ENCODE results near the gene MBTD1. TPM values are rescaled to one million over a fixed set of nuclear protein-coding genes. Genes with fewer than 3 reads are reported as not detected.
A peak's percentile ranks its signal among the peaks of the same experiment; 100 is the strongest.
"Not testable (repeated sequence)": the region's sequence is repeated elsewhere in the genome, so short reads cannot be mapped to it uniquely, and the experiment has no call there.

MBTD1 gene
- total RNA-seq (ENCODE audit: insufficient read depth, low replicate concordance) = 41.9 TPM

DNA sequence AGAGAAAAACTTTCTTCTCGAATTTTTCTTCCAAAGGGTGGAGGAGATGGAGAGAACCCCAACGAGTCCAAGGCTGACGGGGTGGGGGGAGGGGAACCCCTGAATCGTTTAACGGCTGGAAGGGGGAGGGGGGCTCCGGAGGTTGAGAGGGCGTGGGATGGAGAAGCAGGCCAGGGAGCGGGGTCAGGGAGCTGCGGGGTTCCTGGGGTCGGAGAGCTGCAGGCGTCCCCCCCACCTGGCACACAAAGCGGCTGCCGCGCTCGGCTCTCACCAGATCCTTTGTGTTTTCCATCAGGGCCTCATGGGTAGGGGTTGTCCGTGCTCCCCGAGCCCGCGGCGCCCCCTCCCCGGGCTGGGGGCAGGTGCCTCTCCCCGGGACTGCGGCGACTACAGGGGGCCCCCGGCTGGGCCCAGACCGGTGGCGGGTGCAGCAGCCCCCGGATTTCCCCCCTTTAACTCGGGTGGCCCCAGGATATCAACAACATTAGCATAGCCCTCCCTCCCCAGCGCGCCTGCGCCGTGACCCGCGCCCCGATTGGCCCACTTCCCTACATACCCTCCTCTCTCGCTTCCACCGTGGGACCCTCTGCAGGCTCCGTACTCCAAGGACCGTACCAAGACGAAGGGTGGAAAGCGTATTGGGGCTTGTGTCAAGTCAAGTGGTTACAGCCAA lies at the start of gene MBTD1:
MBTD1 (minus strand) TSS at position 486 of the 673 bp plus-strand sequence. CDS start 34,888 bp downstream, outside the sequence.
- DNase-seq (ENCODE audit: low spot score) = peak; percentile 99

DNA sequence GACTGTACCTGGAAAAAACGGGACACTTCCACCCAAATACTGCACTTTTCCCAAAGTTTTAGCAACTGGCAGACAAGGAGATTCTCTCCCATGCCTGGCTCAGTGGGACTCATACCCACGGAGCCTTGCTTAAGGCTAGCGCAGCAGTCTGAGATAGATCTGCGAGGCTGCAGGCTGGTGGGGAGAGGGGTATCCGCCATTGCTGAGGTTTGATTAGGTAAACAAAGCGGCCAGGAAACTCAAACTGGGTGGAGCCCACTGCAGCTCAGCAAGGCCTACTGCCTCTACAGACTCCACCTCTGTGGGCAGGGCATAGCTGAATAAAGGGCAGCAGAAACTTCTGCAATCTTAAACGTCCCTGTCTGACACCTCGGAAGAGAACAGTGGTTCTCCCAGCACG lies 45.3 kb upstream of the MBTD1 start:
- no peak for DNase-seq (ENCODE audit: low spot score)

DNA sequence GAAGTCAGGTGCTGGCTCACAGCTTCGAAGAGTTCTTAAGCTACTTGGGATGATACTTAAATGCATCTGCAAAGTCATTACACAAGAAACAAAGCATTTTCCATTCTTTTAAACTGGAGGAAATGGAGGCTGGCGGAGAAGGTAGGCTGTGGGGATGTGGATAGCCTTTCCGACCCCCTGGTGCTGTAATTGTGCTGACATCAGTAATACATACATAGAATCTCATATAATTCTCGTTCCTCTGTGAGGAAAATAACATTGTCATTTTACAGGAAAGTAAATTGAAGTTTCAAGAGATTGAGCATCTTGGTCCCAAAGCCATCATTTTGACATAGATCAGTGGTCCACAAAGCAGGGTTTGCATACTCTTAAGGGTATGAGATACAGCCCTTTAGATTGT lies 40.0 kb upstream of the MBTD1 start:
- no peak for DNase-seq (ENCODE audit: low spot score)

DNA sequence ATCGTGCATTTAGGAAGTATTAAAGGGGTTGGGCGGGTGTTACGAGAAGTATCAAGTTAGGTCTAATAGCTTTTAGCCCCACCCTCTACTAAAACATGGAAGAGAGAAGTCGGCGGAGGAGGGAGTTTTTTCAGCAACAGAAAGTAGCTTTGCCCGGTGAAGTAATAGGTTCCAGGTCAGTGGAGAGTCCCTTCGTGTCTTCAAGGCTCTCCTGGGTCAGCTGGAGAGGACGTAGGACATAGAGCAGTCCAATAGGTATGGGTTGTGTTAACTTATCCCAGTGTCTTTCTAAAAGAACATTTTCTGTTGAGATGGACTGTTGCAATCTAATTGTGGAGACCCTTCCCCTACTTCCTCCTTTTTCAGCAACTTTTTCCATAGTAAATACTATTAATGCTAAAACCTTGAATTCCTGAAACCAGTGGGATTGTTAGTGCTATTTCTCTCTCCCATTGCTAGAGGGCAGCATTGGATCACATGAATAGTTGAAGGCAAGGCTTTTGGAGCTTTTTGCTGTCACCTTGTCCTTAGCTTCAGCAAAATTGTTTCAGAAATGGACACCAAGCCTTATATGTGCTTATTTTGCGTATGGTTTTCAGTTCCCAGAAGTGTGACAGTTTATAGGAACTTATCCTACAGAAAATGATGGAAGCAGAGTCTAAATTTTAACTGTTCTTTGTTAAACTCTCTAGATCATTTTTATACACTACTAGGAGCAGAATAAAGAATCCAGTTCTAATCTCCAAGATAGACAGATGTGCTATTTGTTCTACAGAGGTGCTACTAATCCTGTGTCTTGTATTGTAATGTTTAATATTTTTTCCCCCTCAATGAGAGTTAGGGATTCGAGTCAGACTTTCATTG lies 38.9 kb upstream of the MBTD1 start:
- DNase-seq (ENCODE audit: low spot score) = peak; percentile 40

DNA sequence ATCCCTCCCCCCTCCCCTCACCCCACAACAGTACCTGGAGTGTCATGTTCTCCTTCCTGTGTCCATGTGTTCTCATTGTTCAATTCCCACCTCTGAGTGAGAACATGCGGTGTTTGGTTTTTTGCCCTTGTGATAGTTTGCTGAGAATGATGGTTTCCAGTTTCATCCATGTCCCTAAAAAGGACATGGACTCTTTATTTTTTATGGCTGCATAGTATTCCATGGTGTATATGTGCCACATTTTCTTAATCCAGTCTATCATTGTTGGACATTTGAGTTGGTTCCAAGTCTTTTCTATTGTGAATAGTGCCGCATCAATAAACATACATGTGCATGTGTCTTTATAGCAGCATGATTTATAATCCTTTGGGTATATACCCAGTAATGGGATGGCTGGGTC lies 34.5 kb upstream of the MBTD1 start:
- not testable (repeated sequence) for DNase-seq (ENCODE audit: low spot score)

DNA sequence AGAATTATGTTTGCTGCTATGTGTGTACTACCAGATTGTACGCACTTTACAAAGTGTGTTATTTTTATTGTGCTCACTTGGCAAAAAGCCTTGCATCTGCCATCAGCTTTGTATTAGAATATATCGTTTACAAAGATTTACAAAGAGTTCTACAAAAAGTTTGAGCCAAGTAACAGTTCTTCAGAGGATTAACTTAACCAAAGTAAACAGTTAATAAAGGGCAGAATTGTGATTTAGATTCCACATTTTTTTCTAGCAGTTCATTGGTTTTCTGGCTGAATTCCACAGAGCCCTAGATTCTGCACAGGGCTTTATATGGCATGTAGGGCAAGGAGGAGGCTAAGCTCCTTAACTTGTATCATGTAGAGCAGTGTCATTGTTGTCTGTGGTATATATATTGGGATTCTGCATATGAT lies 29.9 kb upstream of the MBTD1 start:
- DNase-seq (ENCODE audit: low spot score) = peak; percentile 10

DNA sequence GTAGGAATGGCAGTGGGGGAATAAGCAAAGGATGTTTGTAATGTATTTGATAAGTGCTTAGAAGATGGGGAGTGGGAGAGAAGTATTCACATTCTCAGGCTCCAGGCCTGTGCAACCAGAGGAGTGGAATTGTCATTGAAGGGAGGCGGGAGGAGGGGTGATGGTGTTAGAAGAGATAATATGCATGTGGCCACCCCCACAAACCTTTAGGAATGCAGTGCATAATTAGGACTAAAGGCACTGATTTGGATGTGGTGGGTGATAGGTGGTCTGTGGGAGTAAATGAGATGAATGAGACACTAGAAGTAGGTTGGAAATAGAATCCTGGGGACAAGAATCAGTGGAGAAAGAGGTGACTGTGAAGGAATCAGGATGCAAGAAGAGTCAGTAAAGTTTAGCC lies 27.6 kb upstream of the MBTD1 start:
- no peak for DNase-seq (ENCODE audit: low spot score)

DNA sequence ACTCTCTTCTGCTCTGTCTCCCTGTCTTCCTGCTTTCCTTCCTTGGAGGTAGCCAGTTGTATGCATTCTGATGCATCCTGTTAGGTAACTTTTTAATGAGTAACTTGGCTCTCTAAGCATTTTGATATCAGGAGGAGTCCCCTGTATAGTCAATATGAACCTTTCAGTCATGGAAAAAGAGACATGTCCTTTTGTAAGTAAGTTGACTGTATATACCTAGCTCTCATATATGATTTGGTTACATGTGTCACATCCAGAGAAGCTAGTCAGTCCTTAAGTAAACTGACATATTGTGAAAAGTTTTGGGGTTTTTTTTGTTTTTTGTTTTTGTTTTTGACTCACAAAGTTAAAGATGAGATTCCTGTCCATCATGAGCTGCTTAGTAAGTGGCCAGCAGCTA lies 19.3 kb upstream of the MBTD1 start:
- DNase-seq (ENCODE audit: low spot score) = no peak

DNA sequence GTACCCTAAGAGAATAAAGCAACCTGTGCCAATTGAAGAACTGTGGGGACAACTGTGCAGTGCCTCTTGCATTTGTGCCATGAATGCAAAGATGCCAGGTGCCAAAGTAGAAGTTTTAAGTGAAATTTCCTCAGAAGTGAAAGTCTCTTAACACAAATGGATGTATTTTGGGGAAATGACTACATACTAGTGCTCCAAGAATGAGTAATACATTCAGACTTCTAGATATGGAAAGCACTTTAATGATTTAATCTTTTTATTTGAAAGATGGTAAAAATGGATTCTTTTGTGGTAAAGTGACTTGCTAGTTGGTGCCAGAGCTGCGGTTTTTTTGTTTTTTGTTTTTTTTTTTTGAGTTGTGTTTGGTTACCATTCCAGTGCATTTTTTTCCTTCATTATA lies 15.5 kb upstream of the MBTD1 start:
- no peak for DNase-seq (ENCODE audit: low spot score)

DNA sequence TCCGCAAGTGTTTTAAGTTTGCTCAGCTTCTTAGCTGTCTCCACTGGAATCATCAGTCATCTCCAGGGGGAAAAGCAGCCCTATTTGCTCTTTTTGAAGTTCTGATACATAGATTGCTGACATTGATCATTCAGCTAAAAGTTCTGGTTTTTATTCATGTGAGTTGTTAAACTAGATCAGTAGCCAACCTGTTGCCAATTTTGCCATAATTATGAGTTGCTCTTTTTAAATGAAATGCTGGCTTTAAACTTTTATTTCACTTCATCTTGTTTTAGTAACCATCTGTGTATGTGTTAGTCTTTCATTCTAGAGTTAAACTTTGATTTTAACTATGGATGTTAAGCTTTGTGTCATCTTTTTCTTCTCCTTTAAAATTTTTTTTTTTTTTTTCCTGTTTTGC lies 13.0 kb upstream of the MBTD1 start:
- DNase-seq (ENCODE audit: low spot score) = no peak

DNA sequence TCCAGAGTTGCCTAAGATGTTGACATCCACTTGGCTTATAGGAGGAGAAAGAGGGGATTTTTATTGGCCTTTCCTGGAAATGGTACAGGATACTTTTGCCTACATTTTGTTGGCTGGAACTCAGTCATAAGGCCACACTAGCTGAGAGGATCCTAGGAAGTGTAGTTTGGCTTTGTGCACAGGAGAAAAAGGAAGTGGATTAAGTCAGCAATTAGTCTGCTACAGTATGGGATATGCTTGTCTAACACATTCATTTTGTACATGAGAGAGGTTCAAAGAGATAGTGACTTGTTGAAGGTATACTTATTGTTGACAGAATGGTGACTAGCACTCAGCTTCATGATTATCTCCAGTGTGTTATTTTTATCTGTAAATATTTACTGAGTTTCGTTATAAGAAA lies 10.8 kb upstream of the MBTD1 start:
- DNase-seq (ENCODE audit: low spot score) = no peak

DNA sequence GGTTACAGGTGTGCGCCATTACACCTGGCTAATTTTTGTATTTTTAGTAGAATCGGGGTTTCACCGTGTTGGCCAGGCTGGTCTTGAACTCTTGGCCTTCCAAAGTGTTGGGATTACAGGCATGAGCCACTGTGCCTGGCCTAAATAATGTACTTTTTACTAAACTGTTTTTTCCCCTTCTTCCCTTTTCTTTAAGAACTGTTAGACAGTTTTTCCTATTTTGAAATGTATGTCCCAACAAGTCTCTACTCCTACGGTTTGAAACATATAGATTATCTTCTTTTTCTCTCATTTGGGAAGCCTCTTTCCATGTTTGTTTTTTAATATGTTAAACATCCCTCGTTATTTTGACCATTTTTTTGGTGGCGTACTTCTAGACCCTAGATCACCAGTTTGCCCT lies 10.1 kb upstream of the MBTD1 start:
- DNase-seq (ENCODE audit: low spot score) = no peak

DNA sequence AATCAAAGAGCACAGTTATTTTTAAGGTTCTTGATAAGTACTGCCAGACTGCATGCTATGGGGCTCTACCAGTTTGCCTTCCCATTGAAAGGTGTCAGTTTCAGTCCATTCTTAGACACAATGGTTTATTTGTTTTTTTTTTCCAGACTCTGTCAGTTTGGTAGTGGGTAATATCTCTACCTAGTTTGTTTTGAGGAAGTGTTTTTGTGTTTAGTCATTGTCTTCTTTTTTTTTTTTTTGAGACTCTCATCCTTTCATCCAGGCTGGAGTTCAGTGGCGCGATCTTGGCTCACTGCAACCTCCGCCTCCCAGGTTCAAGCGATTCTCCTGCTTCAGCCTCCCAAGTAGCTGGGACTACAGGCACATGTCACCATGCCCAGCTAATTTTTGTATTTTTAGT lies 4.6 kb upstream of the MBTD1 start:
- DNase-seq (ENCODE audit: low spot score) = not testable (repeated sequence)

DNA sequence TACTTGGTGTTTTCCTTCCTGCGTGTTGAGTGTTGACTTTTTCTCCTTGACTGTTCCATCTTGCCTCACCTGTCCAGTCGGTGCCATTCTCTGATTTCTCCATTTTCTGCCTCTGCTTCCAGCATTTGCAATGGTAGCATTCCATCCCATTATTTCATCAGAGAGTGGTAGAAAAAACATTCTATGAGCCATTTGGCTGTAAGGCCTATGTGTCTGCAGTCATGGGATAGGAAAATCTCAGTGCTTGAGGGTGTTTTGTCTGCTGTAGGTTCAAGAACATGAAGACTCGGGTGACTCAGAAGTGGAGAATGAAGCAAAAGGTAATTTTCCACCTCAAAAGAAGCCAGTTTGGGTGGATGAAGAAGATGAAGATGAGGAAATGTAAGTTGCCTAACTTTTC lies 3.2 kb upstream of the MBTD1 start:
- DNase-seq (ENCODE audit: low spot score) = no peak

DNA sequence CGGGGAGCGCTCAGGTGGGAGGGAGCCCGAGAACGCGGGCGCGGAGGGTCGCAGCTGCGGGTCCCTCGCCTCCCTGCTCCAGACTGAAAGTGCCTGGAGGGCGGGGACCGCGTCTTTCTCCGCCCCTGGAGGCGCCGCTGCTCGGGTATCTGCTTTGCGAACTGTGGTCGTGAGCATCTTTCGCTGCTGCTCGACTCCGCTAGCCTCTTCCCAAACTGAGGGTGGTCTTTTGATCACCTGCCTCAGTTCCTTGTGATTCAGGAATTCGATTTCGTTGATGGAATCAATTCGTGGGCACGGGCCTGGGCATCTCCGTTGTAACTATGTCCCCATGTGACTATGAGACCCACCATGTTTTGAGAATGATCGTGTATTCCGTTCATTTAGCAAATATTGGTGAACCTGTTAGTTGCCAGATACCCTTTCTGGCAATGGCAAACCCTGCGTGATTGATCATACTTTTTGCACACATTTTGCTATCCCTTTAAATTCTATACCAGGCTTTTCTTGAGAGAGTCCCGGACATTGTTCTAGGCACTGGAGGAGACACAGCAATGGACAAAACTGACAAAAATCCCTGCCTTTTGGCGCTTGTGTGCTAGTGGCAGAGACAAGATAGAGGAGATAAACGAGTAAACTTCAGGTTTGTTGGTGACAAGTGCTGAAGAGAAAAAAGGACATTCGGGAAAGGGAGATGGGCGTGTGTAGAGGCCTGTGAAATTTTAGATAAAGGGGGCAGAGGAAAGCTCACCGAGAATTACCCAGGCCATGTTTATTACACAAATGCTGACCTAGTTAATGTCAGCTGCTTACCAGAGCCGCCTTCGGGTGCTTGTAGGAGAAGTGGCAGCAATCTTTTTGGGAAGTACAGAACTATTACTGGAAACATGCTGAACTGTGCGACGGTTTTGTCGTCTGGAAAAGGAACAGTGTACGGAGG lies 1.4 kb upstream of the MBTD1 start:
- peak; percentile 20 for DNase-seq (ENCODE audit: low spot score)

DNA sequence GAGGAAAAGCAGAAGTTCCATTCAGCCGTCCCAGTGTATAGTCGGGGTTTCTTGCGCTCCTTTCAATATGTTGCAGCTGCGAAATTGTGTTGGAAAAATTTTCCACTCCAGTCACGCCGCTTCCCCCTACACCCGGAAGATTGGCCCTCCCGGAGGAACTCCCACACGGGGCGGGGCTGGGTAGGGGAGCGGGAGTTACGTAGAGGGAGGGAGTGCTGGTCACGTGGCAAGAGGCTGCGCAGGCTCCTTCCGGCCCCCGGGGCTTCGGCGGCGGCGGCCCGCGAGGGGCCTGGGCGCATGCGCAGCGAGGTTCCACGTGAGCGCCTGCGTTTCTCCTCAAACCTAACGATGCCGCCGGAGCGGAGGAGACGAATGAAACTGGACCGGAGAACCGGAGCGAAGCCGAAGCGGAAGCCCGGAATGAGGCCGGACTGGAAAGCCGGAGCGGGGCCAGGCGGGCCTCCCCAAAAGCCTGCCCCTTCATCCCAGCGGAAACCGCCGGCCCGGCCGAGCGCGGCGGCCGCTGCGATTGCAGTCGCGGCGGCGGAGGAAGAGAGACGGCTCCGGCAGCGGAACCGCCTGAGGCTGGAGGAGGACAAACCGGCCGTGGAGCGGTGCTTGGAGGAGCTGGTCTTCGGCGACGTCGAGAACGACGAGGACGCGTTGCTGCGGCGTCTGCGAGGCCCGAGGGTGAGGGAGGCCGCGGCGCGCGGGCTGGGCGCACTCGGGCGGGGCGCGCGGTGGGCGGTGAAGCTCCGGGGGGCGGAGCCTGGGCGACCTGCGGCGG lies 581 bp upstream of the MBTD1 start, which contains the start of gene UTP18:
UTP18 (plus strand) TSS at position 310 of the 787 bp plus-strand sequence; CDS start at position 349, 39 bp downstream.
- peak; percentile 99 for DNase-seq (ENCODE audit: low spot score)

DNA sequence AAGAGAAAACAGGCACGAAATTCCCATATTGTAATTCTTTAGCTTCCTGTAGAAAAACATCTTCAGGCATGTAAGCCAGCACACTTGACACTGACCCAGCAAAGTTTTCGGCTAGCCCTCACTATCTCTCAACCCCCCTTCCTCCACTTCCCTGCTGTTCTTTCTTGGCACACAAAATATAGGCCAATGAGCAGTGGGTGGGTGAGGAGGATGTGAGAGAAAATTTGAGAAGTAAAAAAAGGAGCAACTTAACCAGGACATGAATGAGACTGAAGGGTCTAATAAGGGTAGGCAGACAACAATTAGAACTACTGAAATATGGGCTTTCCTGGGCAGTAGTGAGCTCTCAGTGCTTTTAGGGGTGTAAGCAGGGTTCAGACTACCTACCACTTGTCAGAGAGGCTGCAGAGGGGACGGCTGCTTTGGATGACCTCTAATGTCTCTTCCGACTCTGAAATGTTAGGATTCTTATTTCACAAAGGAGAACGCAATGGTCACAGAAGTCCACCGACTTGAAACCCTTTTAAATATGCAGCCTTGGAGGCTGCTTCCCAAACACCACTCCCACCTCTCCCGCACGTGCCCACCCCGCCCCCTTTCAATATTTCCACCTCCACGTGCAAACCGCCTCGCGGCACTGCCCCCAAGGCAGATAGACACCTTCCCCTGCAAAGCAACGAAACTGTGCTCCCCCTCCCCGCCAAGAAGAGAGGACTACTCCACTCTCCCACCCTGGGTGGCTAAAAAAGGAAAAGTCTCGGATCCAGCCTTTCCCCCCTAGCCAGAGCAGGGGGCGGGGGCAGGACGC lies 889 bp downstream of the MBTD1 start:
- peak; percentile 39 for DNase-seq (ENCODE audit: low spot score)

DNA sequence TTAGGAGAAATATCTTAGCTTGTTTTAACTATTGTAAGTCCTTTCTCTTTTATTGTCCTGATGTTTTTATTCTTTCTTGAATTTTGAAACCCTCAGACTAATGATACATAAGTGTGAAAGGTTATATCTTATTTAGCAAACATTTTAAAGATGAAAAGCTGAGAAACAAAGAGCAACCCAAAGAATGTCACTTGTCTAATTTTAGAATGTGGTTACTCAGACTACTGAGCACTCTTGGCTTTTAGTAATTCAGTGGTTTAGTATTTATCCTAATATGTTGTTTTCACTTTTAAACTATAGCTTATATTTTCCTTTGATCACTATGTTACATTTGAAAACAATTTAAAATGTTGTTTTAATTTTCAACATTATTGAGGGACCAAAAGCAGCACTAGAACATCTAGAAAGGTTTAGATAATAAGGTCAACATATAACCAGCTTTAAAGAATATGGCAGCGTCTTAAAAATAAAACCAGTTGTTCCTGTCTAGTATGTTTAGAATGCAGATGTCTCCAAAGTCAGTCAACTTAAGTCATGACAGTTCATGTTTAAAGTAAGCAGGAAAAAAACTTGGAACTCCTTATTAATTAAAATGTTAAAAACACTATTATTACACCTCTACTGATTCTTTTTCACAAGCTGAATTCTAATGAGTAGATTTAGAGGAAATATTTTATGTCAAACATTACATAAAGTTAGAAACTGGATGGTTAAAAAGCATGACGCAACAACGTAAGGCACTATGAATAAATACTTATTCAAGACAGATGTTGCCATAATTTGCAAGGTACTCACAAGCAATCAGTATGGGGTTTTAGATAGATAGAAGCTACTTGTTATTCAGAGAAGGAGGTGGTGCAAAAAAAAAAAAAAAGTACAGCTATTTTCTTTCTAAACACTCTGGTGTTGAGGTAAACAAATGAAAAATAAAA lies 2.4 kb downstream of the MBTD1 start:
- DNase-seq (ENCODE audit: low spot score) = no peak

DNA sequence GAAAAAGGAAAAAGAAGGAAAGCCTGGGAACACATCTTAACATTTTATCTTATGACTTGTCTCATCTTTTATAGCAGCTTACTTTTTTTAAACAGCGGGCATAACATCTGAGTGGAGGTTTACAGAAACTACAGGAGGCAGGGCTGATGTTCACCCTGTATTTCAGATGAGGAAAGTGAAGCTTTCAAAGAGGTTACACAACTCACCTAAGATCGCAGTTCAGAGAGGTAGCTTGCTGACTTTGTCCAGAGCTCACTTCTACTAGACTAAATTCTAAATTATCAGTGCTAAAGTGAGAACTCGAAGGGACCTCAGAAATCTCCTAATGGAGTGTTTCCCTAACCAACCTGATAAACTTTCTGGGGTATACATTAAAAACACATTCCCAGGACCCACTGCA lies 3.7 kb downstream of the MBTD1 start:
- no peak for DNase-seq (ENCODE audit: low spot score)
